SH-SY5Y (cell line): Measurements from ENCODE around the gene TMEM243.

Source experiments
- GATA2 ChIP-seq: IDR thresholded peaks from 2 replicates; pipeline ENCODE4 v1.6.1; 2011; ENCODE audit warnings: mild to moderate bottlenecking, low read depth, low read length
- GATA3 ChIP-seq: IDR thresholded peaks from 2 replicates; pipeline ENCODE4 v1.6.1; 2011; ENCODE audit warnings: low read depth, mild to moderate bottlenecking, low read length, moderate library complexity

GRCh38 chr7:87179180-87179579 lies 40.4 kb downstream of the TMEM243 start:
- TF ChIP-seq GATA2, result no peak
- TF ChIP-seq GATA3, result no peak
